ENCODE data around the gene EYA2. TPM values are rescaled to one million over a fixed set of nuclear protein-coding genes. Genes with fewer than 3 reads are reported as not detected.

Gene EYA2
- total and polyA plus RNA-seq, 2 donors (not counting 1 experiment from before 2014, with no cell fraction given): 1.1 to 2.8 TPM

GRCh38 chr20:47224857-47225256, 330.2 kb downstream of the EYA2 start:
- ChIA-PET POLR2A (no interaction called here), CTCF (interaction anchor here (1.6 kb wide), 1 partner anchor 159 kb away, joined by 5 read pairs; no protein-coding TSS in a partner anchor)
- no CpG with 5 or more reads among the region's 4 CpGs for WGBS (ENCODE audit: insufficient coverage)
- ATAC-seq (ENCODE audit: low read depth): no peak
- H3K27ac Mint-ChIP-seq: peak overlapping the region; percentile 50
- H3K27me3 Mint-ChIP-seq: no peaks in the 10 kb centered on the region
- intact Hi-C loops (cut with micrococcal nuclease): no loop called here
- Histone ChIP-seq H4K20me1 (ENCODE audit: control insufficient read depth, insufficient read depth, low read length, poor library complexity, severe bottlenecking) (no peaks in the 10 kb centered on the region), H2AFZ (ENCODE audit: insufficient read depth, low read depth, low read length, poor library complexity, severe bottlenecking) (no peak overlapping the region), H3K4me1 (ENCODE audit: control insufficient read depth in 2 of 2, insufficient read depth in 2 of 2, low read length in 2 of 2) (no peaks in the 10 kb centered on the region), H3K27me3 (replicated peaks in 1 of 4; ENCODE audit: control extremely low read depth in 1 of 4, control insufficient read depth in 3 of 4, insufficient read depth in 4 of 4, low read length in 3 of 4) (no peaks in the 10 kb centered on the region), H3K36me3 (replicated peaks in 1 of 2; ENCODE audit: control extremely low read depth in 1 of 2, control insufficient read depth in 1 of 2, extremely low read depth in 1 of 2, insufficient read depth in 2 of 2, low read length in 1 of 2) (peaks cover 26 to 85% of the 10 kb centered on the region in 2 experiments), H3K9ac (ENCODE audit: low read length) (no peak overlapping the region), H3K79me2 (ENCODE audit: control insufficient read depth, insufficient read depth, low read length) (peaks cover 19% of the 10 kb centered on the region), H3K4me2 (replicated peaks; ENCODE audit: low read depth, low read length, poor library complexity, severe bottlenecking) (no peak overlapping the region), H3K27ac (ENCODE audit: low read length in 2 of 2) (no peak overlapping the region), H3K9me3 (ENCODE audit: control extremely low read depth in 1 of 3, control insufficient read depth in 2 of 3, insufficient read depth in 1 of 3, low read length in 2 of 3) (no peaks in the 10 kb centered on the region), H3K4me3 (ENCODE audit: control extremely low read depth in 1 of 5, extremely low read depth in 1 of 5, insufficient read depth in 1 of 5, low read depth in 2 of 5, low read length in 4 of 5) (no peak overlapping the region)
- DNase-seq: no peak
- H3K9me3 Mint-ChIP-seq (ENCODE audit: insufficient read depth): no peaks in the 10 kb centered on the region
- TF ChIP-seq EZH2 (IDR thresholded peaks at IDR 0.05; ENCODE audit: borderline replicate concordance, insufficient read depth, low read depth, low read length, poor library complexity, severe bottlenecking): no peak
- peaks cover 5% of the 10 kb centered on the region for H3K4me1 Mint-ChIP-seq
- no peak overlapping the region for H3K4me3 Mint-ChIP-seq

- H3K36me3 ChIP-seq (replicated peaks in 1 of 2; ENCODE audit: control extremely low read depth in 1 of 2, control insufficient read depth in 1 of 2, extremely low read depth in 1 of 2, insufficient read depth in 2 of 2, low read length in 1 of 2): peaks cover 28 to 84% of the 10 kb centered on the region in 2 experiments
- no peak overlapping the region for H2AFZ ChIP-seq (ENCODE audit: insufficient read depth, low read depth, low read length, poor library complexity, severe bottlenecking)
- no peak overlapping the region for H3K9ac ChIP-seq (ENCODE audit: low read length)
- CTCF ChIA-PET: interaction anchor here (0.7 to 1.6 kb wide), 2 partner anchors 38 to 159 kb away, joined by 4 to 5 read pairs; no protein-coding TSS in a partner anchor
- peaks cover 13% of the 10 kb centered on the region for H3K79me2 ChIP-seq (ENCODE audit: control insufficient read depth, insufficient read depth, low read length)
- Mint-ChIP-seq H3K4me3 (no peak overlapping the region), H3K27ac (no peak overlapping the region), H3K27me3 (no peaks in the 10 kb centered on the region), H3K9me3 (ENCODE audit: insufficient read depth) (no peaks in the 10 kb centered on the region), H3K4me1 (peaks cover 5% of the 10 kb centered on the region)
- H3K27ac ChIP-seq (ENCODE audit: low read length in 2 of 2): no peak overlapping the region
- no peak overlapping the region for H3K4me3 ChIP-seq (ENCODE audit: control extremely low read depth in 1 of 5, extremely low read depth in 1 of 5, insufficient read depth in 1 of 5, low read depth in 2 of 5, low read length in 4 of 5)
- no peaks in the 10 kb centered on the region for H3K4me1 ChIP-seq (ENCODE audit: control insufficient read depth in 2 of 2, insufficient read depth in 2 of 2, low read length in 2 of 2)
- DNase-seq: no peak
- TF ChIP-seq CTCF (IDR thresholded peaks at IDR 0.05) (no peak), EZH2 (IDR thresholded peaks at IDR 0.05; ENCODE audit: borderline replicate concordance, insufficient read depth, low read depth, low read length, poor library complexity, severe bottlenecking) (no peak)
- no peaks in the 10 kb centered on the region for H3K27me3 ChIP-seq (replicated peaks in 1 of 4; ENCODE audit: control extremely low read depth in 1 of 4, control insufficient read depth in 3 of 4, insufficient read depth in 4 of 4, low read length in 3 of 4)
- ATAC-seq (ENCODE audit: low read depth): no peak
- intact Hi-C loops (cut with micrococcal nuclease): no loop called here
- POLR2A ChIA-PET: no interaction called here
- no peaks in the 10 kb centered on the region for H3K9me3 ChIP-seq (ENCODE audit: control extremely low read depth in 1 of 3, control insufficient read depth in 2 of 3, insufficient read depth in 1 of 3, low read length in 2 of 3)
- WGBS (ENCODE audit: insufficient coverage): no CpG with 5 or more reads among the region's 1 CpG
- no peak overlapping the region for H3K4me2 ChIP-seq (replicated peaks; ENCODE audit: low read depth, low read length, poor library complexity, severe bottlenecking)
- H4K20me1 ChIP-seq (ENCODE audit: control insufficient read depth, insufficient read depth, low read length, poor library complexity, severe bottlenecking): no peaks in the 10 kb centered on the region
Observed at GRCh38 chr20:47225458-47225857, 330.8 kb downstream of the EYA2 start.

Data from B cell (primary cell).